HG03378 (cell line): ENCODE measurements around the gene C2CD4C.
"Not testable (repeated sequence)": the region's sequence is repeated elsewhere in the genome, so short reads cannot be mapped to it uniquely, and the experiment has no call there.

ENCODE experiments used
- ATAC-seq: cut with Tn5 transposase; IDR thresholded peaks from one replicate; pipeline ENCODE4 v1.9.1; 2021; ENCODE audit warnings: mild to moderate bottlenecking, moderate library complexity; ENCODE audit not compliant: unreplicated experiment

The C2CD4C gene

DNA sequence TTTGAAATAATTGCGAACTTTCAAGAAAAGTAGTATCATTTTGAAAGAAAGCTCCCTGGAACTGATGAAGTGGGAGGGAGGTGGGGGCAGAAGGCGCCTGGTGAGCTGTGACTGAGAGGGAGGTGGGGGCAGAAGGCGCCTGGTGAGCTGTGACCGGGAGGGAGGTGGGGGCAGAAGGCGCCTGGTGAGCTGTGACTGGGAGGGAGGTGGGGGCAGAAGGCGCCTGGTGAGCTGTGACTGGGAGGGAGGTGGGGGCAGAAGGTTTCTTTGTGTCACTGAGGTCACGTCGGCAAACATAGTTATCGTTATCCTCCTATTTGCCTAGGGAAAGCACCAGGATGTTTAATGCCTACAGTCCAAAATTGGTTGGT lies 24.2 kb downstream of the C2CD4C start:
- ATAC-seq = no peak

DNA sequence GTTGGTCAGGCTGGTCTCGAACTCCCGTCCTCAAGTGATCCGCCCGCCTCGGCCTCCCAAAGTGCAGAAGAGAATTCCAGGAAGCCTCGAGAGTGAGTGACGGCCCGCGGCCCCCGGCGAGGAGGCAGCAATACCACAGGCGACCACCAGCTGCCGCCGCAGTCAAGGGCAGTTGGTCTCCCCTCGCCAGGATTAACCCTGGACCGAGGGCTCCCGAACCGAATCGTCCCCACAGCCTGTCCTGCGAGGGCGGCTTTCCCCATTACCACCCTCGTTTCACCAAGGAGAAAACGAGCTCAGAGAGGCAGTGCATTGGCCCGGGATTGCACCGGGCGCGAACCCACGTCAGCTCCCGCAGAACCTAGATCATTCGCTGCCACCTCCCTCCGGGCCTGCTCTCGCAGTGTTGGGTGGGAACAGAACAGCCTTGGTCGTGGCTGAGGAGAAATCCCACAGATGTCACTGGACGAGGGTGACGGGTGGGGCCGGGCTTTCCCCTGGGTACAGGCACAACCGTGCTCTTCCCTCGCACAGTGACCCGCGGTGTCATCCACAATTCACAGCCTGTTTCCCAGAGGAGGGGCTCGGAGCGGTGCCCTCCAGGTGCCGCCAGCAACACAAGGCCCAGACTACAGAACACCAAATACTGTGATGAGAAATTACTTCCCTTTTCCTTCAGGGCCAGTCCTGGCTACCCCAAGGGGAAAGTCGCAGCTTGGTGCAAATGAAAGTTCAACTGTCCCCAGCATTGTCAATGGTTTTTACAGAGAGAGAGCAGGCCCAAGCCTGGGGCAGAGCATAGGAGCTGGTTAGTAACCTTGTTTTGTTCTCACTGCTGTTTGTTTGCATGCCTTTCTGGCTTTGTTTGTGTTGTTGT lies 24.8 kb downstream of the C2CD4C start:
- ATAC-seq = no peak

DNA sequence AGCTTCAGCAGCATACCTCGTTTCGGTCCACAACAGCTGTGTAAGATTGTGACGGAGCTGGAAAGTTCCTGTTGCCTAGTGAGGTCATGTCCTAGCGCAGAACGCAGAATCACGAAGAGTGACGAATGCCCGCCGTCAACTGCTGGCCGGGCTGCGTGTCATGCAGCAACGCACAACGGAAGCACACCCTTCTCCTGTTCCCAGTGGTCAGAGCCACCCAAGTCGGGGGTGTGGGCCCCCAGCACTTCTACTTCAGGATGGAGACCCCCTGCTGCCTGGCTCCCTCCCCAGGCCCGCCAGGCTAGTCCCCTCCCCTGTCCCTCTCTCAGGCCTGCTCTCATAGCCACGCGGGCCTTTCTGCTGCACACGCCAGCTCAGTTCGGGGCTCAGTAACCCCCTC lies 25.9 kb downstream of the C2CD4C start:
- ATAC-seq = no peak

DNA sequence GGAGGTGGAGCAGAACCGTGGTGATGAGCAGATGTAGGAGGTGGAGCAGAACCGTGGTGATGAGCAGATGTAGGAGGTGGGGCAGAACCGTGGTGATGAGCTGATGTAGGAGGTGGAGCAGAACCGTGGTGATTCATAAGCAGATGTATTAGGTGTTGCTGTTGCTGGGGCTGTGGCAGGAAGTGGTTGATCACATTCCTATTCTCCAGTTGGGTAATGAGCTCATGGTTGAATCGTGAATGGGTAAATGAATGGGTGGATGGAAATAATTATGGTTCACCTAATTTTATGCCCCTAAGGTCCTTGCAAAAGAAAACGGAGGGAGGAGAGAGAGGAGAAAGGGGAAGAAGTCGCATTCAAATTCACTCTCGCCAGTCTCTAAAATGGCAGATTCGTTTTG lies 26.4 kb downstream of the C2CD4C start:
- peak; percentile 56 for ATAC-seq

DNA sequence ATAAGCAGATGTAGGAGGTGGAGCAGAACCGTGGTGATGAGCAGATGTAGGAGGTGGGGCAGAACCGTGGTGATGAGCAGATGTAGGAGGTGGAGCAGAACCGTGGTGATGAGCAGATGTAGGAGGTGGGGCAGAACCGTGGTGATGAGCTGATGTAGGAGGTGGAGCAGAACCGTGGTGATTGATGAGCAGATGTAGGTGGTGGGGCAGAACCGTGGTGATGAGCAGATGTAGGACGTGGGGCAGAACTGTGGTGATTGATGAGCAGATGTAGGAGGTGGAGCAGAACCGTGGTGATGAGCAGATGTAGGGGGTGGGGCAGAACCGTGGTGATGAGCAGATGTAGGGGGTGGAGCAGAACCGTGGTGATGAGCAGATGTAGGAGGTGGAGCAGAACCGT lies 27.0 kb downstream of the C2CD4C start:
- ATAC-seq = not testable (repeated sequence)

DNA sequence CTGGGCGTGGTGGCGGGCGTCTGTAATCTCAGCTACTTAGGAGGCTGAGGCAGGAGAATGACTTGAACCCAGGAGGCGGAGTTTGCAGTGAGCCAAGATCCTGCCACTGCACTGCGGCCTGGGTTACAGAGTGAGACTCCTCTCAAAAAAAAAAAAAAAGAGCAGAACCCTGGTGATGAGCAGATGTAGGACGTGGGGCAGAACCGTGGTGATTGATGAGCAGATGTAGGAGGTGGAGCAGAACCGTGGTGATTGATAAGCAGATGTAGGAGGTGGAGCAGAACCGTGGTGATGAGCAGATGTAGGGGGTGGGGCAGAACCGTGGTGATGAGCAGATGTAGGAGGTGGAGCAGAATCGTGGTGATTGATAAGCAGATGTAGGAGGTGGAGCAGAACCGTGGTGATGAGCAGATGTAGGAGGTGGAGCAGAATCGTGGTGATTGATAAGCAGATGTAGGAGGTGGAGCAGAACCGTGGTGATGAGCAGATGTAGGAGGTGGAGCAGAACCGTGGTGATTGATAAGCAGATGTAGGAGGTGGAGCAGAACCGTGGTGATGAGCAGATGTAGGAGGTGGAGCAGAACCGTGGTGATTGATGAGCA lies 28.2 kb downstream of the C2CD4C start:
- ATAC-seq = not testable (repeated sequence)

DNA sequence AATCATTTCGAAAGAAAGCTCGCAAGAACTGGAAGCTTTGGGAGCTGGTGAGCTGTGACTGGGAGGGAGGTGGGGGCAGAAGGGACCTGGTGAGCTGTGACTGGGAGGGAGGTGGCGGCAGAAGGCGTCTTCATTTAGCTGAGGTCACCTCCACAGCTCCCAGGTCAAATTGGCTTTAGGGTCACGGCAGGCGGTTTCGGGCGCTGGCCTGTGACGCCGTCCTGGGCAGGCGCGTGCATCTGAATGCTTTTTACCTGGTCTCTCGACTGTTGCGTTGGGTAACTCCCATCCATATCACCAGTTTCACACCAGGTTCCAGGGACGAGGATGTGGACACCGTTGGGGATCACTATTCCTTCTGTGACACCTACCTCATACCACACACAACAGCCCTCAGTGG lies 29.2 kb downstream of the C2CD4C start:
- no peak for ATAC-seq

DNA sequence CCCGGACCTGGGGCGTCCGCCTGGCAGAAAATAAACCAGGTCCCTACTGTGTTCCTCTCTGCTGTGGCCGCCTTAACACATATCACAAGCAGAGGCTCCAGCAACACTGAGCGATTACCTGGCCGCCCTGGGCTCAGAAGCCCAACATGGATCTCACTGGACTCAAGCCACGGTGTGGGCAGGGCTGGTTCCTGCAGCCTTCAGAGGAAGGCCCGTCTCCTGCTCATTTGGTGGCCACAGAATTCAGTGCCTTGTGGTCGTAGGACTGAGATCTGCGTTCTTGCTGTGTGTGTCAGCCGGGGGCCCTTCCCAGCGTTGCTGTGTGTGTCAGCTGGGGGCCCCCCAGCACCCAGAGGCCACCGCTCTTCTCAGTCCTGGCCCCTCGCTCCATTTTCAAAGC lies 30.2 kb downstream of the C2CD4C start:
- no peak for ATAC-seq

DNA sequence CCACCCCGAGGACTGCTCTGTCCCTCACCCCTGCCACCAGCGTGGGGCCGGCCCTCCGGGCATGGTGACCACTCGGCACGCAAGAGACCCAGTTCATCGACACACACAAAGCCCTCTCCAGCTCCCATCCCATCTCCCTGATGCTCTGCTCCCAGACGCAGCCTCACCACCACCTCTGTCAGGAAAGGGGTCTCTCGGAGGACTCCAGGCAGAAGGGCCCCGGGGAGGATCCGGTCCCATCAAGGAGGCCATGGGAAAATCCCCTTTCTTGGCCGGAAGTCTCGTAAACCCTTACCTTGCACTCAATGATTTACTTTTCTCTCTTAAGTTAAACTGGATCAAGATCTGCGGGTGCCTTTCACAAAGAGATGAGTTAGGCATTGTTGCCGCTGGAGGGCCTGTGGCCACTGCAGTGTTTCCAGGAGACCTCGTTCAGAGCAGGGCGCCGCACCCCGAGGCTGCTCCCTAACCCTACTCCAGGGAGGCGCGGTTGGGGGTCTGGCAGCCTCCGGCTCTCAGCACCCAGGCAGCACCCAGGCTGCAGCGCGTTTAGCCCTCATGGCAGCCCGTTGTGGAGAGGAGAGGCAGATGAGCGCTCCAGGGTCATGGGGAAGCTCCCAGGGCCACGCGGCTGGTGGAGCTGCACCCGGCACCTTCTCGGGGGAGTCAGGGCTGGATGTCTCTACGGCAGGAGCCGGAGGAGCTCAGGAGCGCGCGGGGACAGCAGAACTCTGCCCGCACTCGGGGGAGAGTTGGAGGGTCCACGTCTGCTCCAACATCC lies 31.0 kb downstream of the C2CD4C start:
- no peak for ATAC-seq

DNA sequence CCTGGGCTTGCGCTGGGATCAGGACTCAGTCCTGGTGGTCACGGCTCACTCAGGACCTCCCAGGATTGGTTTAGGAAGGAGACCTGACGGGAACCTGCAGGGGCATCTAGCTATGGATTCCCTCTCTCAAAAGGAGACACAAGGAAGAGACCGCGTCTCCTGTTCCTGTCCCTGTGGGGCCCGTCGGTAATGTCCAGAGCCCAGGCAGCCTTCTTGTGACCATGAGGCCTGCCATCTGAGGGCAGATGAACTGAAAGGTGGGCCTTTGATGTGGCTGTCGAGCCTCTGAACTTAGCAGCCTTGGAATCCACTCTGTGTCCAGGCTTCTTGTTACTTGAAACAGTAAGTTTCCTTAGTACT lies 32.9 kb downstream of the C2CD4C start:
- no peak for ATAC-seq

DNA sequence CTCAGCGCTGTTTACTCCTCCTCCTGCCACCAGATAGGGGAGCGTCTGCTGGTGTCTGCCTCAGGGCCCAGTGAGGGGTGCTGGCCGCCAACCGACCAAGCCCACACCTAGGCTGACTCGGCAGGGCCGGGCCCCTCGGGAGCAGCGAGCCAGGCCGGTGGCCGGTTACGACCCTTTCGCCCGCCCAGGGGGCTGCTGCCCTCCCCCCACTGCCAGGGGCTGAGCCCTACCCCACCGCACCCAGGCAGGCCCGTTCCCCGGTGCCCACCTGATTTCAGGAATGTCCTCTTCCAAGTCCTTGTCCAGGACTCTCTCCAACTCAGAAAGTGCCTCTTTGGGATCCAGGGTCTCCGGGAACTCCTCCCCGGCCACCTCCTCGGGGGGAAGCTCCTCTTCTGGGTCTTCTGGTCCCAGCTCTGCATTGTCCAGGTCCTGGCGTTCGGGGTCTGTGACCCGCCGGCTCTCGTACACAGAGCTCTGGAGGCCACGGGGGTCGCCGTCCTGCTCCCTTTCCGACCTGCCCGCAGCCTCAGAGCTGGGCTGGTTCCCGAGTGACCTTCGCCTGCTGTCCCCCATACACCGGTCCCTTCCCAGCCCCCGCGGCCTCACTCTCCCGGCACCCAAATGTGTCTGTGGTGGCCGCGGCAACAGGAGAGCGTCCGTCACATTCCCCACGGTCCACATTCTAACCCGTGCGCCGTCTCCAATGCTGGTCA lies 33.4 kb downstream of the C2CD4C start:
- ATAC-seq = no peak

DNA sequence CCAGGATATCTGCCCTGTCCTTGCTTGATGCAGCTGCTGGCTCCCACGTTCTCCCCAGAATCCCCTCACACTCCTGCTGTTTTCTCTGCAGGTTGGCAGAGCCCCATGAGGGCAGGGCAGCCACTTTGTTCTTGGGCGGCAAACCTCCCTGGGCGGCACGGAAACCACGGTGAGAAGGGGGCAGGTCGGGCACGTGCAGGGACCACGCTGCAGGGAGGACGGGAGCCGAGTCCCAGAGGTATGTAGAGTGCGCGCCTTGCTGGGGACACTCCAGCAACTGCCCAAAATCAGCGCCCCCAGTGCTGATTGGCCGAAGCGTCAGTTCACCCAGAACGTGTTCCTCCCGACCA lies 34.1 kb downstream of the C2CD4C start:
- no peak for ATAC-seq

DNA sequence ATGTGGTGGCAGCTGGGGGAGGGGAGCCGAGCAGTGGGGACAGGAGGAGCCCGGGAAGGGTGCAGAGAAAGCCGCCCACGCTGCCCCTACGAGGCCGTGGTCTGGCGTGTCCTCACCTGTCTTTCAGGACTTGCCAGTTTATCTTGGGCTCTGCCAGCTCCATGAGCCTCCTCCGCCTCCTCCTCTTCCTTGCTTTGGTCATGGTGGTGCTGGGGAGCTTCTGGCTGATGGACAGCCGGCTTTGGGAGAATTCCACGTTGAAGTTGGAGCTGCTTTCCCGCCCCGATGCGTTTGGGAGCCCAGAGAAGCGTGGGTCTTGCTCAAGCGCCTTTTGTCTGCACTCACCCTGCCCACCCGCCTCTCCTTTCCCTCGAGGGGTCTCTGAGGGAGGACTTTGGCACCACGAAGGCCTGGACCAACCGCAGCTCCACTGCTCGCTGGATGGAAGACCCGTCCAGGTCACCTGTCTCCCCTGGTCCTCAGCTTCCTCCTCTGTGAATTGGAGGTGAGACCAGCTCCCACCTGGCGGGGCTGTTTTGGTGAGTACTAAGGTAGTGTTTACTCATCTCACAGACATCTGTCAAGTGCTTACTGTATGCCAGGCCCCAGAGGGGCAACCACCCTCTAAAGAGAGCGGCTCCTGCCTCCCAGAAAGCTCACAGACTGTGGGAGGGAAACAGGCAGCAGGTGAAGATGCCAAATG lies 34.6 kb downstream of the C2CD4C start:
- ATAC-seq = no peak

DNA sequence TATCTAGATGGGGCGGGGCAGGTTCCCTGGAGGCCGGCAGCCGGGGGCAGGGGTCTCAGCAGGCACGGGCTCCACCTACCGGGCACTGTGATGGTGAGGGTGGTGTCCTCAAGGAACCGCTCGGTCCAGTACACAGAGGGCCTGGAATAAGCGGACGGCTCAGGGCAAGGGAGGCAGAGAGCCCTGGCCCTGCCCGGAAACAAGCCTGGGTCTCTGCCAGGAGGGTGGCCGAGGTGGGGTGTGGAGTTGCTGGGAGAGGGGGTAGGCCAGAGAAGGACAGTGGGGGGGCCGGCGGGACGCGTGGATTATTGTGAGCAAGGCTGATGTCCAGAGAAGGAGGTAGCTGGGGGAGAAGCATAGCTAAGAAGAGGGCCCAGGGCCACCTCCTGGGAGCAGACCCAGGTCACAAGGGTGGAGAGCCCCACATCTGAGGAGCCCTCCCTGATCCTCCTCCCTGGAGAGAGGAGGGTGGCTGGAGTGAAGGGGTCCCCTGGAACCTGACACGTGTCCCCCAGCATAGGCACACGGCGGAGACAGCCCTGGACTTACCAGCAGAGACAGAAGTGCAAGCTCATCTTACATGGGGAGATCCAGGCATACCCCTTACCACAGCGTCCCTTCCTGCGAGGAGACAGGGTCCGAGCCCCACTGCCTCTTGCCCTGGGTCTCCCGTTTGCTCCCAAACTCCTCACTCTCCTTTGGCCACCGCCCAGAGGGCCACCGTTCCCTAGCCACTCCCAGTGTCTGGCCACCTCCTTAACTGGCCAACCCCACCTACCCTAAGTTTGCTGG lies 35.4 kb downstream of the C2CD4C start:
- no peak for ATAC-seq

DNA sequence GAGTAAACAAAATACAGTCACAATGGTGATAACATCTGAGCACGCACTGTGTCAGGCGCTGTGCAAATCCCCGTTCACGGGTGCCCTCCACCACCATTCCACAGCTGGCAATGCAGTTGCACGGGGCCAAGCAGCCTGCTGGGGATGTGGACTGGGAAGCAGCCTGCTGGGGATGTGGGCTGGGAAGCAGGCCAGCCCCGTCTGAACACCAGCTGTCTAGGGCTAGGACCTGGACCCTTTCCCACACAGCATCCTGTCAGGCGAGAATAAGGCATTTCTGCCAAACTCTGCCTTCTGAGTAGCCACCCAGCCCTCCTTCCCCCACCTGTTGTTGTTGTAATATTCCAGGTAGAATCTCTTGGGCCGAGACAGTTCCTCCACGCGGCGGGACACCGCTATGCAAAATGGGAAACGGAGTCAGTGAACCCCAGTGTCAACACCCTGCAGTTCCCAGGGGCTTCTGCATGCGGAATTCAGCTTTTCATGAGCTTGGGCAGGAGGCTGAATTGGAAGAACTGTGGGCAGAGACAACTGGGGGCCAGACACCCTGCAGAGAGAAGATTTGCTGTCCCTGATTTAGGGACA lies 36.5 kb downstream of the C2CD4C start:
- ATAC-seq = no peak

DNA sequence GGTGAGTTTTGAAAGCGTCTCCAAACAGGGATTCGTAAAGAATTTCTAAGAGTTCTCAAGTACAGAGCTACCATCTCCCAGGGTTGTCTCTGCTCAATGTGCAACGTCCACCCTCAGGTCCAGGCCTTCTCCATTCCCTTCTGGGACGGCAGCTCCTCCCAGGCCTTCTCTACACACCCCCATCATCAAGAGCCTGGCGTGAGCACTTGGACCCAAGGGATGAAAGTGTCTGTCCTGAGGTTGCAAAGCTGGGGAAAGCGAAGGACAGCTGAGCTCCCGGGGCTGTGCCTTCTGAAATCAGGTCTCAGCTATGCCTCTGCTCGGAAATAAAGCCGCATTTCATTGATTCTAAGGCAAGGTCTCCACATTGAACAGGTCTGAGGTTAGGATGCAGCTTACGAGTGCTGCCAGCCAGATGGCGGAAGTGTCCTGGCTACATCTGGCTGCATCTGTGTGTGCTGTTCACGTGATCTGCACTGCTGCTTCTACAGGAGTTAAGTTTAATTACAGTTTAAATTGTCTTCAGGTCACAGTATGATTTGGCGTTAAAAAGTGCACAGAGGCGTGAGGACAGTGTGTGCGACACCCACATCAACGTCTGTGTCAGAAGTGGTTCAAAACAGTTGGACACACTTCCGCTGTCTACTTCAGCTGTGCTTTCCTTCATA lies 37.3 kb downstream of the C2CD4C start:
- ATAC-seq = no peak

DNA sequence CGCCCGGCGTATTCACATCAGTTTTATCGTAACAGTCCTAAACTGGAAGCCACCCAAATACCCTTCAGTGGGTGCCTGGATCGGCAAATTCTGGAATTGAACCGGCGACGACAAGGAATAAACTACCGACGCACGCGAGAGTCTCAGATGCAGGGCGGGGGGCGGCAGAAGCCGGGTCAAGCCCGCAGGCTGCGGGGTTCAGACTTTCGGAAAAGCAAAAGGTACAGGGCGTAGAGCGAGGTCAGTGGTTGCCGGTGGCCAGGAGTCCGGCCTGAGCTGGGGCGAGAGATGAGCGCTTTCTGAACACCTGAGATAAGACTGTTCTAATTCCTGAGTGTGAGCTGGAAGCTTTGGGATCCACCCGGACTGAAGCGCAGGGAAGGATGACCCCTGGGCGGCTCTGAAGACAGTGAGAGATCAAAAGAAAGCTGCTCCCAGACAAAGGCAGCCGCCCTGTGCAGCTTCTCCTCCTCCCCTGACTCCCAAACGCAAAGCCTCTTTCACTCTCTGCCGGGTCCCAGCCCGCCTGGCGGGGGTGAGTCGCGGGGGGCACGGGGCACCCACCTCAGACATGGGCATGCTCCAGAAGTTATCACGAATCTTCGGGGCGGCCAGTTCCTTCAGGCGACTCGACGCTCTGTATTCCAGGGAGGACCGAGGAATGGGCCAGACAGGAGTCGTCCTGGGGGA lies 38.2 kb downstream of the C2CD4C start:
- no peak for ATAC-seq

DNA sequence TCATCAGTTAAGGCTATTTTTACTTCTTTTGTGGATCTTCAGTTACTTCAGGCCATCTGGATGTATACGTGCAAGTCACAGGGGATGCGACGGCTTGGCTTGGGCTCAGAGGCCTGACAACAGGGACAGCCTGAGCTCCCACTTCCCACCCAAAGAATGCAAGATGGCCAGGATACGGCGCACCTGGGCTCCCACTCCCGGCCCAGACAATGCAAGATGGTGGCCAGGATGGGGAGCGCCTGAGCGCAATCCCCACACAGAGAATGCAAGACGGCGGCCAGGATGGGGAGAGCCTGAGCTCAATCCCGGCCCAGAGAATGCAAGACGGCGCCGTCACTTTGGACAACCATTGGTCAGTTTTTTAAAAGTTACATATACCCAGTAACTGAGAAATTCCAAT lies 39.1 kb downstream of the C2CD4C start:
- ATAC-seq = no peak

DNA sequence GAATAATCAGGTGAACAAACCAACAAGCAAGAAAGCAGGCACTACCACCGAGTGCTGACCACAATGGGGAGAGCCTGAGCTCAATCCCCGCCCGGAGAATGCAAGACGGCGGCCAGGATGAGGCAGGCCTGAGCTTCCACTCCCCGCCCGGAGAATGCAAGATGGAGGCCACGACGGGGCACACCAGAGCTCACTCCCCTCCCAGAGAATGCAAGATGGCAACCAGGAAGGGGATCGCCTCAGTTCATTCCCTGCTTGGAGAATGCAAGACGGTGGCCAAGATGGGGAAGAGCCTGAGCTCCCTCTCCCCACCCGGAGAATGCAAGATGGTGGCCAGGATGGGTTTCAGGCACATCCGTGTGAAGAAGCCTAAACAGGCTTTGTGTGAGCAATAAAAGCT lies 39.7 kb downstream of the C2CD4C start:
- ATAC-seq = no peak
